C4-2B (cell line): ENCODE results near the gene DGKD.

Source experiments
- CTCF ChIP-seq: fragments of 450-650 bp; conservative IDR thresholded peaks from 2 replicates; pipeline ENCODE4 v1.5.1; 2017; ENCODE audit warnings: mild to moderate bottlenecking
- ZFX ChIP-seq: fragments of 450-650 bp; IDR thresholded peaks from 2 replicates; pipeline ENCODE4 v1.6.1; 2017

- TF ChIP-seq CTCF (no peak), ZFX (no peak)
These were observed 113.9 kb downstream of the DGKD start for GRCh38 chr2:233468047-233468740.
